ENCODE measurements around the gene CAPN5. TPM values are rescaled to one million over a fixed set of nuclear protein-coding genes. Genes with fewer than 3 reads are reported as not detected.

CAPN5 gene
- total and polyA plus RNA-seq, 2 donors (not counting 1 experiment from before 2014, with no cell fraction given), result 17.5 to 20.4 TPM

- Histone ChIP-seq H3K4me3 (replicated peaks in 1 of 4; ENCODE audit: control extremely low read depth in 1 of 4, insufficient read depth in 1 of 4, low read depth in 3 of 4, low read length in 4 of 4) (no peak overlapping the region), H3K4me1 (ENCODE audit: control insufficient read depth, extremely low read depth, insufficient read depth, low read length) (no peaks in the 10 kb centered on the region), H3K9me3 (ENCODE audit: control insufficient read depth, insufficient read depth, low read depth, low read length) (no peaks in the 10 kb centered on the region), H4K20me1 (ENCODE audit: control insufficient read depth, extremely low read depth, insufficient read depth, low read length) (no peaks in the 10 kb centered on the region), H3K79me2 (ENCODE audit: control insufficient read depth, insufficient read depth, low read length) (no peaks in the 10 kb centered on the region), H2AFZ (ENCODE audit: low read length) (no peak overlapping the region), H3K4me2 (ENCODE audit: extremely low read depth, insufficient read depth, low read length) (no peak overlapping the region), H3K27ac (ENCODE audit: insufficient read depth, low read length) (no peak overlapping the region), H3K9ac (ENCODE audit: insufficient read depth, low read length) (no peak overlapping the region), H3K36me3 (ENCODE audit: control insufficient read depth, insufficient read depth, low read length) (peaks cover 2% of the 10 kb centered on the region), H3K27me3 (ENCODE audit: control insufficient read depth, insufficient read depth, low read length) (no peaks in the 10 kb centered on the region)
- TF ChIP-seq CTCF (conservative IDR thresholded peaks at IDR 0.05 in 1 of 2, IDR thresholded peaks at IDR 0.05 in 1 of 2; ENCODE audit: low read depth in 1 of 2, low read length in 2 of 2) (no peak), EZH2 (IDR thresholded peaks at IDR 0.05; ENCODE audit: low read length, missing control alignments) (no peak)
- DNase-seq (ENCODE audit: low read depth in 2 of 2), result no peak
Observed at GRCh38 chr11:77088236-77089003, 21.6 kb downstream of the CAPN5 start.

GRCh38 chr11:77089004-77089545 is 22.3 kb downstream of the CAPN5 start:
- H3K4me2 ChIP-seq (ENCODE audit: extremely low read depth, insufficient read depth, low read length), result no peak overlapping the region
- no peak for DNase-seq (ENCODE audit: low read depth in 2 of 2)
- TF ChIP-seq CTCF (conservative IDR thresholded peaks at IDR 0.05 in 1 of 2, IDR thresholded peaks at IDR 0.05 in 1 of 2; ENCODE audit: low read depth in 1 of 2, low read length in 2 of 2), result no peak
- no peak for TF ChIP-seq EZH2 (IDR thresholded peaks at IDR 0.05; ENCODE audit: low read length, missing control alignments)
- no peak overlapping the region for H2AFZ ChIP-seq (ENCODE audit: low read length)
- H3K36me3 ChIP-seq (ENCODE audit: control insufficient read depth, insufficient read depth, low read length), result peaks cover 2% of the 10 kb centered on the region
- no peaks in the 10 kb centered on the region for H3K27me3 ChIP-seq (ENCODE audit: control insufficient read depth, insufficient read depth, low read length)
- H3K9me3 ChIP-seq (ENCODE audit: control insufficient read depth, insufficient read depth, low read depth, low read length), result no peaks in the 10 kb centered on the region
- H4K20me1 ChIP-seq (ENCODE audit: control insufficient read depth, extremely low read depth, insufficient read depth, low read length), result no peaks in the 10 kb centered on the region
- H3K9ac ChIP-seq (ENCODE audit: insufficient read depth, low read length), result no peak overlapping the region
- H3K4me1 ChIP-seq (ENCODE audit: control insufficient read depth, extremely low read depth, insufficient read depth, low read length), result no peaks in the 10 kb centered on the region
- no peak overlapping the region for H3K27ac ChIP-seq (ENCODE audit: insufficient read depth, low read length)
- H3K4me3 ChIP-seq (replicated peaks in 1 of 4; ENCODE audit: control extremely low read depth in 1 of 4, insufficient read depth in 1 of 4, low read depth in 3 of 4, low read length in 4 of 4), result no peak overlapping the region
- no peaks in the 10 kb centered on the region for H3K79me2 ChIP-seq (ENCODE audit: control insufficient read depth, insufficient read depth, low read length)

GRCh38 chr11:77090046-77090372 is 23.2 kb downstream of the CAPN5 start:
- H3K27ac ChIP-seq (ENCODE audit: insufficient read depth, low read length), result no peak overlapping the region
- H3K9me3 ChIP-seq (ENCODE audit: control insufficient read depth, insufficient read depth, low read depth, low read length), result no peaks in the 10 kb centered on the region
- peaks cover 1% of the 10 kb centered on the region for H3K36me3 ChIP-seq (ENCODE audit: control insufficient read depth, insufficient read depth, low read length)
- H3K4me2 ChIP-seq (ENCODE audit: extremely low read depth, insufficient read depth, low read length), result no peak overlapping the region
- no peaks in the 10 kb centered on the region for H4K20me1 ChIP-seq (ENCODE audit: control insufficient read depth, extremely low read depth, insufficient read depth, low read length)
- TF ChIP-seq CTCF (conservative IDR thresholded peaks at IDR 0.05 in 1 of 2, IDR thresholded peaks at IDR 0.05 in 1 of 2; ENCODE audit: low read depth in 1 of 2, low read length in 2 of 2), result no peak
- TF ChIP-seq EZH2 (IDR thresholded peaks at IDR 0.05; ENCODE audit: low read length, missing control alignments), result no peak
- H3K79me2 ChIP-seq (ENCODE audit: control insufficient read depth, insufficient read depth, low read length), result no peaks in the 10 kb centered on the region
- no peak overlapping the region for H3K9ac ChIP-seq (ENCODE audit: insufficient read depth, low read length)
- no peak overlapping the region for H2AFZ ChIP-seq (ENCODE audit: low read length)
- no peak for DNase-seq (ENCODE audit: low read depth in 2 of 2)
- H3K27me3 ChIP-seq (ENCODE audit: control insufficient read depth, insufficient read depth, low read length), result no peaks in the 10 kb centered on the region
- H3K4me1 ChIP-seq (ENCODE audit: control insufficient read depth, extremely low read depth, insufficient read depth, low read length), result no peaks in the 10 kb centered on the region
- H3K4me3 ChIP-seq (replicated peaks in 1 of 4; ENCODE audit: control extremely low read depth in 1 of 4, insufficient read depth in 1 of 4, low read depth in 3 of 4, low read length in 4 of 4), result no peak overlapping the region

Measured in fibroblast of lung (primary cell).